Neural progenitor cell (in vitro differentiated cells): ENCODE measurements around the gene KLRK1.

ENCODE experiments used
- CTCF ChIP-seq: fragments of 200-600 bp; sonication (generic); IDR thresholded peaks from 2 replicates; pipeline ENCODE4 v1.5.1; 2017; ENCODE audit warnings: antibody characterized with exemption, mild to moderate bottlenecking
- EZH2 ChIP-seq: fragments of 200-600 bp; sonication (generic); IDR thresholded peaks from 2 replicates; pipeline ENCODE4 v1.6.1; 2017; ENCODE audit warnings: antibody characterized with exemption, mild to moderate bottlenecking, moderate library complexity
- EZH2phosphoT487 ChIP-seq: fragments of 200-600 bp; sonication (generic); IDR thresholded peaks from 2 replicates; pipeline ENCODE4 v1.6.1; 2017; ENCODE audit warnings: antibody characterized with exemption

GRCh38 chr12:10386857-10387256 lies 3.0 kb downstream of the KLRK1 start:
- TF ChIP-seq CTCF, result no peak
- TF ChIP-seq EZH2phosphoT487, result no peak
- TF ChIP-seq EZH2, result no peak
